Keratinocyte (primary cell): Measurements from ENCODE around the gene PLA2G6. TPM values are rescaled to one million over a fixed set of nuclear protein-coding genes. Genes with fewer than 3 reads are reported as not detected.

Source experiments
- DNase-seq: peaks from one replicate; pipeline ENCODE4 v3.0.0-alpha.2; 2011; ENCODE audit warnings: low read depth, missing footprints, low spot score
- FAIRE-seq: peaks from 2 replicates; lab custom pipeline; 2011; peaks lifted over from hg19 to GRCh38; lab: Jason Lieb, UNC
- H2AFZ ChIP-seq: 2 replicates; pipeline ENCODE4 v1.6.0; 2012; ENCODE audit warnings: low read length, control low read depth, inconsistent platforms; ENCODE audit not compliant: control insufficient read depth
- H3K27ac ChIP-seq: 2 replicates; pipeline ENCODE4 v1.5.1; 2011; ENCODE audit warnings: low read length; ENCODE audit not compliant: control insufficient read depth, insufficient read depth
- H3K27me3 ChIP-seq: 3 replicates; pipeline ENCODE4 v1.6.0; 2011; ENCODE audit warnings: low read length; ENCODE audit not compliant: control insufficient read depth, insufficient read depth; ENCODE audit errors: extremely low read depth
- H3K36me3 ChIP-seq, 2 experiments: 2 replicates in 1 of 2; 3 replicates in 1 of 2; pipeline ENCODE4 v1.5.1; 2011; ENCODE audit warnings: low read length in 2 of 2, mild to moderate bottlenecking in 1 of 2; ENCODE audit not compliant: control insufficient read depth in 2 of 2, insufficient read depth in 2 of 2; ENCODE audit errors: extremely low read depth in 1 of 2
- H3K4me1 ChIP-seq: 3 replicates; pipeline ENCODE4 v1.5.1; 2011; ENCODE audit warnings: low read length; ENCODE audit not compliant: control insufficient read depth, insufficient read depth; ENCODE audit errors: extremely low read depth
- H3K4me2 ChIP-seq: 3 replicates; pipeline ENCODE4 v1.6.0; 2011; ENCODE audit warnings: low read depth, low read length; ENCODE audit not compliant: control insufficient read depth, insufficient read depth; ENCODE audit errors: extremely low read depth
- H3K4me3 ChIP-seq, 3 experiments: fragments of 200-600 bp in 1 of 3; sonication (generic) in 1 of 3; 2 replicates in 2 of 3; 3 replicates in 1 of 3; pipeline ENCODE4 v1.5.1; 2011 to 2016; ENCODE audit warnings: low read length in 3 of 3, mild to moderate bottlenecking in 3 of 3, control low read depth in 2 of 3, inconsistent platforms in 1 of 3, low read depth in 1 of 3, mixed read lengths in 1 of 3, mixed run types in 1 of 3, moderate library complexity in 1 of 3; ENCODE audit not compliant: control insufficient read depth in 2 of 3, insufficient read depth in 2 of 3; ENCODE audit errors: extremely low read depth in 1 of 3
- H3K79me2 ChIP-seq: 2 replicates; pipeline ENCODE4 v1.6.0; 2012; ENCODE audit warnings: low read length; ENCODE audit not compliant: control insufficient read depth, insufficient read depth
- H3K9ac ChIP-seq: 3 replicates; pipeline ENCODE4 v1.6.0; 2011; ENCODE audit warnings: low read length; ENCODE audit not compliant: control insufficient read depth, insufficient read depth; ENCODE audit errors: extremely low read depth
- H3K9me1 ChIP-seq: 3 replicates; pipeline ENCODE4 v1.6.0; 2011; ENCODE audit warnings: low read length; ENCODE audit not compliant: control insufficient read depth, insufficient read depth; ENCODE audit errors: extremely low read depth
- H3K9me3 ChIP-seq: 2 replicates; pipeline ENCODE4 v1.5.1; 2012; ENCODE audit warnings: low read depth, low read length; ENCODE audit not compliant: control insufficient read depth
- H4K20me1 ChIP-seq: 3 replicates; pipeline ENCODE4 v1.6.0; 2011; ENCODE audit warnings: low read length; ENCODE audit not compliant: control insufficient read depth, insufficient read depth; ENCODE audit errors: extremely low read depth
- CTCF ChIP-seq, 3 experiments: IDR thresholded peaks in 1 of 3; conservative IDR thresholded peaks in 1 of 3; optimal IDR thresholded peaks in 1 of 3; 2 replicates in 2 of 3; 3 replicates in 1 of 3; pipeline versions ENCODE3 to v1.5.1; 2011; ENCODE audit warnings: low read length in 3 of 3, mild to moderate bottlenecking in 3 of 3, moderate library complexity in 2 of 3, control low read depth in 1 of 3, inconsistent platforms in 1 of 3; ENCODE audit not compliant: insufficient read depth in 2 of 3; ENCODE audit errors: extremely low read depth in 1 of 3
- EZH2 ChIP-seq: IDR thresholded peaks from one replicate; pipeline ENCODE4 v1.6.1; 2012; ENCODE audit warnings: inconsistent platforms, mild to moderate bottlenecking, low read length, moderate library complexity
- dilution Hi-C: fragments of 300-500 bp; cut with MboI; formaldehyde crosslinking; loops from one replicate; pipeline ENCODE4 v1.7.0; 2020; ENCODE audit warnings: low sequenced_read_pairs; ENCODE audit not compliant: extremely low pct_ligation_motif_present
- polyA plus RNA-seq, 5 experiments: library from polyadenylated mRNA; depleted of rRNA in 3 of 5; stranded (reverse) in 3 of 5; stranded (forward) in 1 of 5; unstranded in 1 of 5; fragments of >200 nt; gene quantifications; 1 replicate in 1 of 5; 2 replicates in 3 of 5; 3 replicates in 1 of 5; pipeline versions ENCODE4 v1.2.1 to v1.2.3, GENCODE V29; 2011 to 2012; ENCODE audit warnings: missing spikeins in 2 of 5, low read depth in 1 of 5, low replicate concordance in 1 of 5

Gene PLA2G6
- polyA plus RNA-seq, 1 donor (not counting 4 experiments of a cell fraction or from before 2014, with no cell fraction given) = 5.2 TPM

- H2AFZ ChIP-seq = no peak overlapping the region
- H3K9me1 ChIP-seq = no peaks in the 10 kb centered on the region
- no peak overlapping the region for H3K27ac ChIP-seq
- FAIRE-seq (no peak), DNase-seq (no peak)
- H3K9me3 ChIP-seq = no peaks in the 10 kb centered on the region
- no peaks in the 10 kb centered on the region for H3K36me3 ChIP-seq
- H3K4me1 ChIP-seq = peaks cover 43% of the 10 kb centered on the region
- dilution Hi-C loops = no loop called here
- no peak for TF ChIP-seq EZH2
- TF ChIP-seq CTCF (optimal IDR thresholded peaks at IDR 0.05 in 1 of 3, IDR thresholded peaks at IDR 0.05 in 1 of 3, conservative IDR thresholded peaks at IDR 0.05 in 1 of 3; ENCODE audit: extremely low read depth in 1 of 3, insufficient read depth in 2 of 3, low read length in 3 of 3) = no peak
- H3K79me2 ChIP-seq = no peaks in the 10 kb centered on the region
- H3K4me2 ChIP-seq = no peak overlapping the region
- no peak overlapping the region for H3K4me3 ChIP-seq
- H4K20me1 ChIP-seq = no peaks in the 10 kb centered on the region
- H3K9ac ChIP-seq = no peak overlapping the region
- H3K27me3 ChIP-seq = no peaks in the 10 kb centered on the region
Observed at GRCh38 chr22:38174626-38175025, 7.0 kb downstream of the PLA2G6 start.

- peak overlapping the region; percentile 73 for H3K9ac ChIP-seq
- H3K4me1 ChIP-seq = peaks cover 36% of the 10 kb centered on the region
- TF ChIP-seq EZH2 (no peak), CTCF (optimal IDR thresholded peaks at IDR 0.05 in 1 of 3, IDR thresholded peaks at IDR 0.05 in 1 of 3, conservative IDR thresholded peaks at IDR 0.05 in 1 of 3; ENCODE audit: extremely low read depth in 1 of 3, insufficient read depth in 2 of 3, low read length in 3 of 3) (no peak)
- H3K36me3 ChIP-seq = no peaks in the 10 kb centered on the region
- peak overlapping the region; percentile 86 for H3K27ac ChIP-seq
- no peaks in the 10 kb centered on the region for H3K9me1 ChIP-seq
- no peaks in the 10 kb centered on the region for H3K9me3 ChIP-seq
- no peak overlapping the region for H3K4me3 ChIP-seq
- DNase-seq = no peak
- no peak for FAIRE-seq
- H4K20me1 ChIP-seq = no peaks in the 10 kb centered on the region
- no peak overlapping the region for H3K4me2 ChIP-seq
- dilution Hi-C loops = no loop called here
- H2AFZ ChIP-seq = no peak overlapping the region
- no peaks in the 10 kb centered on the region for H3K27me3 ChIP-seq
- no peaks in the 10 kb centered on the region for H3K79me2 ChIP-seq
Observed at GRCh38 chr22:38173641-38173906, 8.1 kb downstream of the PLA2G6 start.
